Kidney epithelial cell (primary cell): ENCODE measurements around the gene FAM53B. TPM values are rescaled to one million over a fixed set of nuclear protein-coding genes. Genes with fewer than 3 reads are reported as not detected.

Source experiments
- DNase-seq: peaks from one replicate; pipeline ENCODE4 v3.0.0-alpha.2; 2010; ENCODE audit warnings: low read depth
- H3K27me3 ChIP-seq: 2 replicates; pipeline ENCODE4 v1.6.0; 2011; ENCODE audit warnings: low read length; ENCODE audit not compliant: control insufficient read depth, insufficient read depth
- H3K36me3 ChIP-seq: 2 replicates; pipeline ENCODE4 v1.5.1; 2011; ENCODE audit warnings: low read length; ENCODE audit not compliant: control insufficient read depth, insufficient read depth
- H3K4me3 ChIP-seq: 2 replicates; pipeline ENCODE4 v1.5.1; 2011; ENCODE audit warnings: low read depth, mild to moderate bottlenecking, control low read depth, low read length
- CTCF ChIP-seq: IDR thresholded peaks from 2 replicates; pipeline ENCODE4 v1.5.1; 2011; ENCODE audit warnings: mild to moderate bottlenecking, moderate library complexity, low read length, control low read depth, inconsistent platforms; ENCODE audit not compliant: insufficient read depth, poor library complexity, severe bottlenecking
- total RNA-seq: library from RNA; depleted of rRNA; stranded (reverse); fragments of >200 nt; gene quantifications from 2 replicates; pipeline ENCODE4 v1.2.3, GENCODE V29; 2015

The FAM53B gene
- total RNA-seq, 1 donor from 2014 or later = 16.1 TPM

- TF ChIP-seq CTCF = no peak
- Histone ChIP-seq H3K27me3 (no peaks in the 10 kb centered on the region), H3K36me3 (no peaks in the 10 kb centered on the region), H3K4me3 (no peak overlapping the region)
- DNase-seq = no peak
These were observed 76.5 kb downstream of the FAM53B start for GRCh38 chr10:124667425-124668345.

- Histone ChIP-seq H3K36me3 (no peaks in the 10 kb centered on the region), H3K4me3 (no peak overlapping the region), H3K27me3 (no peaks in the 10 kb centered on the region)
- TF ChIP-seq CTCF = no peak
- no peak for DNase-seq
These were observed 77.7 kb downstream of the FAM53B start for GRCh38 chr10:124666494-124666893.

- Histone ChIP-seq H3K27me3 (no peaks in the 10 kb centered on the region), H3K4me3 (no peak overlapping the region), H3K36me3 (no peaks in the 10 kb centered on the region)
- TF ChIP-seq CTCF = no peak
- DNase-seq = no peak
These were observed 78.2 kb downstream of the FAM53B start for GRCh38 chr10:124665980-124666379.

GRCh38 chr10:124665558-124665957 lies 78.6 kb downstream of the FAM53B start:
- no peak for TF ChIP-seq CTCF
- no peak for DNase-seq
- no peaks in the 10 kb centered on the region for H3K36me3 ChIP-seq
- H3K27me3 ChIP-seq = no peaks in the 10 kb centered on the region
- H3K4me3 ChIP-seq = no peak overlapping the region

GRCh38 chr10:124665091-124665490 lies 79.1 kb downstream of the FAM53B start:
- Histone ChIP-seq H3K27me3 (no peaks in the 10 kb centered on the region), H3K36me3 (no peaks in the 10 kb centered on the region), H3K4me3 (no peak overlapping the region)
- TF ChIP-seq CTCF = no peak
- DNase-seq = no peak
